ENCODE data around the gene BPHL. TPM values are rescaled to one million over a fixed set of nuclear protein-coding genes. Genes with fewer than 3 reads are reported as not detected.

Gene BPHL
- total and polyA plus RNA-seq, 2 experiments from 2014 or later = 22.8 to 45.5 TPM

- no peak for TF ChIP-seq REST (IDR thresholded peaks at IDR 0.05; ENCODE audit: unreplicated experiment)
- TF ChIP-seq ZNF462 (CRISPR knock-in tag; IDR thresholded peaks at IDR 0.05) = no peak
Observed at GRCh38 chr6:3163248-3163594, 44.7 kb downstream of the BPHL start (continued).

GRCh38 chr6:3164388-3164787 is 45.9 kb downstream of the BPHL start:
- Mint-ChIP-seq H3K4me1 (peaks cover 73% of the 10 kb centered on the region), H3K4me3 (no peak overlapping the region; the same call in 2 of the 3 replicates), H3K9me3 (peaks cover 8% of the 10 kb centered on the region; the same call in 2 of the 3 replicates), H3K36me3 (ENCODE audit: low read depth) (peaks cover 5% of the 10 kb centered on the region; the same call in 1 of the 3 replicates), H3K27me3 (ENCODE audit: insufficient read depth, low read depth, poor library complexity) (peaks cover 14% of the 10 kb centered on the region), H3K27ac (peak overlapping the region; percentile 83)
- Histone ChIP-seq H4K20me1 (replicated peaks; ENCODE audit: insufficient read depth) (no peaks in the 10 kb centered on the region), H3K36me3 (ENCODE audit: insufficient read depth) (no peaks in the 10 kb centered on the region), H2AFZ (no peak overlapping the region), H3K9me2 (ENCODE audit: insufficient read depth) (no peaks in the 10 kb centered on the region), H3F3A (replicated peaks; ENCODE audit: low read depth) (peaks cover 35% of the 10 kb centered on the region), H3K27ac (ENCODE audit: low read depth) (peak overlapping the region; percentile 94; the same call in 1 of the 2 replicates), H3K4me2 (peak overlapping the region; percentile 73; the same call in 1 of the 2 replicates), H3K27me3 (ENCODE audit: insufficient read depth) (no peaks in the 10 kb centered on the region), H3K4me1 (ENCODE audit: insufficient read depth) (peaks cover 64% of the 10 kb centered on the region), H3K4me3 (no peak overlapping the region), H3K79me2 (replicated peaks; ENCODE audit: insufficient read depth) (peaks cover 5% of the 10 kb centered on the region; the same call in 1 of the 2 replicates)
- DNase-seq (ENCODE audit: low spot score) (peak; percentile 57), ATAC-seq (no peak)
- TF ChIP-seq CTCF (conservative IDR thresholded peaks at IDR 0.05; ENCODE audit: low read depth in 2 of 2) (peak; percentile 39 to 48), ZNF114 (CRISPR knock-in tag; IDR thresholded peaks at IDR 0.05) (no peak)
